Caco-2 (cell line): ENCODE results near the gene MRPS15. TPM values are rescaled to one million over a fixed set of nuclear protein-coding genes. Genes with fewer than 3 reads are reported as not detected.

ENCODE experiments used
- BruUV-seq: library from RNA; stranded (reverse); fragments of 400-500 nt; replicated peaks from 2 replicates; lab custom pipeline; 2021; lab: Mats Ljungman, UMichigan
- CTCF ChIA-PET: fragments of 300-600 bp; sonication (Branson Sonifier 250); formaldehyde crosslinking; loops from one replicate; lab custom pipeline; 2022; ENCODE audit warnings: antibody characterized with exemption; lab: Charles Lee
- POLR2A ChIA-PET: fragments of 300-600 bp; sonication (Branson Sonifier 250); formaldehyde crosslinking; loops from one replicate; lab custom pipeline; 2022; ENCODE audit warnings: antibody characterized with exemption; lab: Charles Lee
- DNase-seq, 2 experiments: peaks; one replicate each; pipeline versions ENCODE4 v3.0.0 to v3.0.0-alpha.2; 2020 to 2022
- H3K27me3 ChIP-seq: replicated peaks from 2 replicates; pipeline ENCODE4 v1.6.0; 2011; ENCODE audit warnings: low read length; ENCODE audit not compliant: control insufficient read depth, insufficient read depth
- H3K36me3 ChIP-seq: 2 replicates; pipeline ENCODE4 v1.5.1; 2011; ENCODE audit warnings: low read length; ENCODE audit not compliant: control insufficient read depth, insufficient read depth
- H3K4me1 ChIP-seq: fragments of 250-450 bp; sonication (Bioruptor Pico); 2 replicates; pipeline ENCODE4 v1.5.1; 2020; ENCODE audit warnings: mild to moderate bottlenecking
- H3K4me3 ChIP-seq: 2 replicates; pipeline ENCODE4 v1.5.1; 2011; ENCODE audit warnings: low read depth, mild to moderate bottlenecking, control low read depth, low read length
- H3K9me3 ChIP-seq: fragments of 250-450 bp; sonication (Bioruptor Pico); 2 replicates; pipeline ENCODE4 v1.5.1; 2020; ENCODE audit warnings: mild to moderate bottlenecking, moderate library complexity
- H3K27ac Mint-ChIP-seq: one replicate; pipeline ENCODE4 v1.8.0; 2022; ENCODE audit warnings: mixed read lengths; ENCODE audit not compliant: unreplicated experiment
- H3K27me3 Mint-ChIP-seq: one replicate; pipeline ENCODE4 v1.8.0; 2022; ENCODE audit warnings: mixed read lengths; ENCODE audit not compliant: insufficient read depth, unreplicated experiment
- H3K36me3 Mint-ChIP-seq: one replicate; pipeline ENCODE4 v1.8.0; 2022; ENCODE audit warnings: mild to moderate bottlenecking, mixed read lengths; ENCODE audit not compliant: insufficient read depth, unreplicated experiment
- H3K4me1 Mint-ChIP-seq: one replicate; pipeline ENCODE4 v1.8.0; 2022; ENCODE audit warnings: low read depth, mixed read lengths; ENCODE audit not compliant: unreplicated experiment
- H3K4me3 Mint-ChIP-seq: one replicate; pipeline ENCODE4 v1.8.0; 2022; ENCODE audit warnings: mild to moderate bottlenecking, moderate library complexity, mixed read lengths; ENCODE audit not compliant: unreplicated experiment
- H3K9me3 Mint-ChIP-seq: one replicate; pipeline ENCODE4 v1.8.0; 2022; ENCODE audit warnings: mixed read lengths; ENCODE audit not compliant: unreplicated experiment
- CTCF ChIP-seq, 2 experiments: fragments of 200-600 bp in 1 of 2; IDR thresholded peaks; 1 replicate in 1 of 2; 2 replicates in 1 of 2; pipeline versions ENCODE4 v1.5.1 to v1.8.0; 2011 to 2022; ENCODE audit warnings: antibody characterized with exemption in 1 of 2, control low read depth in 1 of 2, inconsistent platforms in 1 of 2, low read depth in 1 of 2, low read length in 1 of 2, mild to moderate bottlenecking in 1 of 2, moderate library complexity in 1 of 2; ENCODE audit not compliant: insufficient read depth in 1 of 2, severe bottlenecking in 1 of 2, unreplicated experiment in 1 of 2
- intact Hi-C: fragments of 100-400 bp; cut with micrococcal nuclease; formaldehyde crosslinking; loops from one replicate; pipeline ENCODE4 v1.10.0; 2022; ENCODE audit not compliant: unreplicated experiment
- total RNA-seq: library from RNA; stranded (reverse); gene quantifications from 2 replicates; pipeline ENCODE4 v1.2.3, GENCODE V29; 2022

The MRPS15 gene
- total RNA-seq, 1 experiment from 2014 or later: 70.2 TPM

GRCh38 chr1:36486093-36486438 is 21.9 kb upstream of the MRPS15 start:
- no peaks in the 10 kb centered on the region for H3K36me3 ChIP-seq
- peaks cover 44% of the 10 kb centered on the region for H3K4me1 ChIP-seq
- CTCF ChIA-PET: interaction anchor here (0.7 to 1.9 kb wide), 2 partner anchors 31 to 36 kb away, joined by 3 to 8 read pairs; partner anchors contain the start of gene OSCP1
- H3K27me3 Mint-ChIP-seq: no peaks in the 10 kb centered on the region
- H3K36me3 Mint-ChIP-seq: peaks cover 6% of the 10 kb centered on the region
- H3K9me3 ChIP-seq: no peaks in the 10 kb centered on the region
- peaks cover 22% of the 10 kb centered on the region for H3K4me1 Mint-ChIP-seq
- no peak for TF ChIP-seq CTCF (IDR thresholded peaks at IDR 0.05; ENCODE audit: insufficient read depth in 1 of 2, low read depth in 1 of 2, low read length in 1 of 2, severe bottlenecking in 1 of 2, unreplicated experiment in 1 of 2)
- POLR2A ChIA-PET: interaction anchor here (0.6 to 1.7 kb wide), 2 partner anchors 22 to 34 kb away, joined by 8 to 10 read pairs; partner anchors contain the start of gene MRPS15
- no TSS peak for BruUV-seq
- no peaks in the 10 kb centered on the region for H3K27me3 ChIP-seq
- no peaks in the 10 kb centered on the region for H3K9me3 Mint-ChIP-seq
- no peak overlapping the region for H3K4me3 ChIP-seq
- no peak overlapping the region for H3K27ac Mint-ChIP-seq
- intact Hi-C loops: loop anchor here (2.0 kb wide), 1 partner anchor 21 kb away; the partner anchor contains the start of gene MRPS15
- DNase-seq: no peak
- H3K4me3 Mint-ChIP-seq: no peak overlapping the region

- POLR2A ChIA-PET: no interaction called here
- no peak for DNase-seq
- Mint-ChIP-seq H3K36me3 (peaks cover 6% of the 10 kb centered on the region), H3K27me3 (no peaks in the 10 kb centered on the region), H3K4me1 (peaks cover 12% of the 10 kb centered on the region), H3K9me3 (no peaks in the 10 kb centered on the region), H3K27ac (no peak overlapping the region), H3K4me3 (no peak overlapping the region)
- BruUV-seq: no TSS peak
- Histone ChIP-seq H3K36me3 (no peaks in the 10 kb centered on the region), H3K27me3 (no peaks in the 10 kb centered on the region), H3K9me3 (no peaks in the 10 kb centered on the region), H3K4me3 (no peak overlapping the region), H3K4me1 (peaks cover 36% of the 10 kb centered on the region)
- TF ChIP-seq CTCF (IDR thresholded peaks at IDR 0.05; ENCODE audit: insufficient read depth in 1 of 2, low read depth in 1 of 2, low read length in 1 of 2, severe bottlenecking in 1 of 2, unreplicated experiment in 1 of 2): no peak
- CTCF ChIA-PET: no interaction called here
- intact Hi-C loops: no loop called here
These were observed 19.9 kb upstream of the MRPS15 start for GRCh38 chr1:36484099-36484498.

- no peaks in the 10 kb centered on the region for H3K36me3 ChIP-seq
- H3K27ac Mint-ChIP-seq: peak within 1 kb of the TSS; percentile 67
- BruUV-seq: no TSS peak
- no peak for TF ChIP-seq CTCF (IDR thresholded peaks at IDR 0.05; ENCODE audit: insufficient read depth in 1 of 2, low read depth in 1 of 2, low read length in 1 of 2, severe bottlenecking in 1 of 2, unreplicated experiment in 1 of 2)
- DNase-seq: no peak
- H3K4me1 Mint-ChIP-seq: peaks cover 10% of the 10 kb centered on the region
- intact Hi-C loops: no loop called here
- CTCF ChIA-PET: interaction anchor here (0.6 to 0.8 kb wide), 3 partner anchors 13 to 397 kb away, joined by 3 read pairs; partner anchors contain the start of gene OSCP1
- no peaks in the 10 kb centered on the region for H3K27me3 Mint-ChIP-seq
- peak within 1 kb of the TSS; percentile 49 for H3K4me3 Mint-ChIP-seq
- H3K27me3 ChIP-seq: no peaks in the 10 kb centered on the region
- H3K9me3 ChIP-seq: no peaks in the 10 kb centered on the region
- no peak within 1 kb of the TSS for H3K4me3 ChIP-seq
- no peaks in the 10 kb centered on the region for H3K9me3 Mint-ChIP-seq
- H3K4me1 ChIP-seq: peaks cover 23% of the 10 kb centered on the region
- POLR2A ChIA-PET: no interaction called here
- peaks cover 6% of the 10 kb centered on the region for H3K36me3 Mint-ChIP-seq
These were observed 18.7 kb upstream of the MRPS15 start, which contains the start of gene CSF3R for GRCh38 chr1:36482724-36483388. TSS of gene CSF3R (minus strand) at chr1:36482913. CDS start at chr1:36479496, 3,417 bp downstream.
